NCI-H2029 (cell line): Measurements from ENCODE around the gene CDKN2AIP.
"Not testable (repeated sequence)": the region's sequence is repeated elsewhere in the genome, so short reads cannot be mapped to it uniquely, and the experiment has no call there.

Experiments used
- DNase-seq: peaks from one replicate; lab custom pipeline; 2025; lab: John Stamatoyannopoulos, UW

Gene CDKN2AIP

GRCh38 chr4:183413234-183414200, 30.9 kb upstream of the CDKN2AIP start:
- no peak for DNase-seq

GRCh38 chr4:183416879-183417755, 27.3 kb upstream of the CDKN2AIP start:
- no peak for DNase-seq

GRCh38 chr4:183422962-183423631, 21.3 kb upstream of the CDKN2AIP start:
- DNase-seq, result no peak

- no peak for DNase-seq
These were observed 20.2 kb upstream of the CDKN2AIP start for GRCh38 chr4:183424109-183424744.

- no peak for DNase-seq
These were observed 17.9 kb upstream of the CDKN2AIP start for GRCh38 chr4:183426507-183426906.

GRCh38 chr4:183429489-183429888, 14.9 kb upstream of the CDKN2AIP start:
- DNase-seq, result no peak

GRCh38 chr4:183430317-183430993, 14.0 kb upstream of the CDKN2AIP start:
- no peak for DNase-seq

- no peak for DNase-seq
These were observed 13.5 kb upstream of the CDKN2AIP start for GRCh38 chr4:183430994-183431347.

GRCh38 chr4:183431614-183432013, 12.8 kb upstream of the CDKN2AIP start:
- no peak for DNase-seq

GRCh38 chr4:183433183-183433582, 11.3 kb upstream of the CDKN2AIP start:
- DNase-seq, result not testable (repeated sequence)

- no peak for DNase-seq
These were observed 10.2 kb upstream of the CDKN2AIP start for GRCh38 chr4:183434264-183434663.

- DNase-seq, result no peak
These were observed 9.7 kb upstream of the CDKN2AIP start for GRCh38 chr4:183434666-183435190.

- DNase-seq, result no peak
These were observed 8.6 kb upstream of the CDKN2AIP start for GRCh38 chr4:183435803-183436202.

GRCh38 chr4:183436417-183436816, 8.0 kb upstream of the CDKN2AIP start:
- DNase-seq, result no peak

- no peak for DNase-seq
These were observed 7.0 kb upstream of the CDKN2AIP start for GRCh38 chr4:183437452-183437851.

GRCh38 chr4:183438458-183439113, 5.8 kb upstream of the CDKN2AIP start:
- no peak for DNase-seq

- DNase-seq, result no peak
These were observed 3.2 kb upstream of the CDKN2AIP start for GRCh38 chr4:183441276-183441675.

- DNase-seq, result no peak
These were observed 702 bp upstream of the CDKN2AIP start for GRCh38 chr4:183443655-183444213.

- no peak for DNase-seq
These were observed 627 bp downstream of the CDKN2AIP start for GRCh38 chr4:183445097-183445428.

- no peak for DNase-seq
These were observed 3.2 kb downstream of the CDKN2AIP start for GRCh38 chr4:183447646-183448045.
